ENCODE data around the gene ATG4D.

ATG4D gene

GRCh38 chr19:10580979-10581631 lies 37.4 kb downstream of the ATG4D start:
- DNase-seq (ENCODE audit: low spot score) = peak; percentile 87

GRCh38 chr19:10582091-10582490 lies 38.4 kb downstream of the ATG4D start:
- no peak for DNase-seq (ENCODE audit: low spot score)

GRCh38 chr19:10583036-10583776 lies 39.5 kb downstream of the ATG4D start:
- DNase-seq (ENCODE audit: low spot score) = no peak

- no peak for DNase-seq (ENCODE audit: low spot score)
These were observed 42.7 kb downstream of the ATG4D start for GRCh38 chr19:10586396-10586795.

GRCh38 chr19:10587022-10587838 lies 43.5 kb downstream of the ATG4D start, which contains the start of gene AP1M2:
Gene AP1M2, minus strand, starts transcription at chr19:10587312. Its CDS starts 81 bp downstream, at chr19:10587231.
- DNase-seq (ENCODE audit: low spot score) = no peak

GRCh38 chr19:10587839-10588150 lies 44.1 kb downstream of the ATG4D start:
- no peak for DNase-seq (ENCODE audit: low spot score)

GRCh38 chr19:10593148-10593547 lies 49.4 kb downstream of the ATG4D start:
- DNase-seq (ENCODE audit: low spot score) = no peak

- DNase-seq (ENCODE audit: low spot score) = peak; percentile 67
These were observed 50.3 kb downstream of the ATG4D start for GRCh38 chr19:10593820-10594637.

GRCh38 chr19:10600149-10600548 lies 56.4 kb downstream of the ATG4D start:
- no peak for DNase-seq (ENCODE audit: low spot score)

- DNase-seq (ENCODE audit: low spot score) = no peak
These were observed 58.3 kb downstream of the ATG4D start for GRCh38 chr19:10601999-10602329.

- peak; percentile 82 for DNase-seq (ENCODE audit: low spot score)
These were observed 58.8 kb downstream of the ATG4D start for GRCh38 chr19:10602330-10603083.

Measured in putamen (tissue), 1 donor.